NT2/D1 (cell line): ENCODE measurements around the gene CELSR2.

ENCODE experiments used
- DNase-seq: peaks from one replicate; pipeline ENCODE4 v3.0.0-alpha.2; 2011; ENCODE audit warnings: low read depth, low spot score
- H3K27me3 ChIP-seq: 2 replicates; pipeline ENCODE4 v1.6.0; 2011; ENCODE audit warnings: mild to moderate bottlenecking; ENCODE audit not compliant: insufficient read length, insufficient read depth
- H3K36me3 ChIP-seq: 2 replicates; pipeline ENCODE4 v1.6.1; 2011; ENCODE audit warnings: mild to moderate bottlenecking, low read length, mixed read lengths; ENCODE audit not compliant: insufficient read depth, insufficient read length
- H3K4me1 ChIP-seq: 2 replicates; pipeline ENCODE4 v1.5.1; 2011; ENCODE audit not compliant: insufficient read depth, insufficient read length
- H3K4me3 ChIP-seq: 2 replicates; pipeline ENCODE4 v1.5.1; 2011; ENCODE audit warnings: low read depth; ENCODE audit not compliant: insufficient read length
- H3K9ac ChIP-seq: 2 replicates; pipeline ENCODE4 v1.6.0; 2011; ENCODE audit warnings: low read depth; ENCODE audit not compliant: insufficient read length
- H3K9me3 ChIP-seq: 2 replicates; pipeline ENCODE4 v1.5.1; 2011; ENCODE audit warnings: mild to moderate bottlenecking, low read length; ENCODE audit not compliant: insufficient read depth
- SUZ12 ChIP-seq: IDR thresholded peaks from 2 replicates; pipeline ENCODE4 v1.6.1; 2011; ENCODE audit not compliant: insufficient read length, insufficient read depth; ENCODE audit errors: extremely low read depth
- YY1 ChIP-seq: IDR thresholded peaks from 2 replicates; pipeline ENCODE4 v1.6.1; 2011; ENCODE audit not compliant: insufficient read length, insufficient read depth
- ZNF274 ChIP-seq: IDR thresholded peaks from 2 replicates; pipeline ENCODE4 v1.6.1; 2011; ENCODE audit warnings: mild to moderate bottlenecking, low read depth, low read length

The CELSR2 gene

DNA sequence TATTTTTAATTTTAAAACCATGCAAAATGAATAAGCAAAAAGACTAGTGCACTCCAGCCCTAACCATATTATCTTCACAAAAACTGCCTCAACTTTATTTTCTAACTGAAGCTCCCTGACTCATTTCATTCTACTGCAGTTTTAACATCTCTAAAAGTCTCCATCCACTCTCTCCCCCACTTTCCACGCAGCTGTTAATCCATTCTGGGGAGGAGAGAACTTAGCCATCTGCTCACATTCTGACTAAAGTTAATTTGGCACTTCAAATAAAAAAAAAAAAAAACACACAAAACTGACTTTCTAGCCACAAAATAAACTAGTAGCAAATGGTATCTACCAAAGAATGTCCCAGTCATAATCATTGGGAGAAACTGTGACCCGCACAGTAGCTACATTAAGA, 62.9 kb downstream of the CELSR2 start:
- Histone ChIP-seq H3K9me3 (no peaks in the 10 kb centered on the region), H3K36me3 (peaks cover 52% of the 10 kb centered on the region), H3K27me3 (no peaks in the 10 kb centered on the region), H3K4me3 (no peak overlapping the region), H3K9ac (no peak overlapping the region), H3K4me1 (peaks cover 5% of the 10 kb centered on the region)
- DNase-seq: no peak
- no peak for TF ChIP-seq YY1
- TF ChIP-seq SUZ12: no peak
- no peak for TF ChIP-seq ZNF274

DNA sequence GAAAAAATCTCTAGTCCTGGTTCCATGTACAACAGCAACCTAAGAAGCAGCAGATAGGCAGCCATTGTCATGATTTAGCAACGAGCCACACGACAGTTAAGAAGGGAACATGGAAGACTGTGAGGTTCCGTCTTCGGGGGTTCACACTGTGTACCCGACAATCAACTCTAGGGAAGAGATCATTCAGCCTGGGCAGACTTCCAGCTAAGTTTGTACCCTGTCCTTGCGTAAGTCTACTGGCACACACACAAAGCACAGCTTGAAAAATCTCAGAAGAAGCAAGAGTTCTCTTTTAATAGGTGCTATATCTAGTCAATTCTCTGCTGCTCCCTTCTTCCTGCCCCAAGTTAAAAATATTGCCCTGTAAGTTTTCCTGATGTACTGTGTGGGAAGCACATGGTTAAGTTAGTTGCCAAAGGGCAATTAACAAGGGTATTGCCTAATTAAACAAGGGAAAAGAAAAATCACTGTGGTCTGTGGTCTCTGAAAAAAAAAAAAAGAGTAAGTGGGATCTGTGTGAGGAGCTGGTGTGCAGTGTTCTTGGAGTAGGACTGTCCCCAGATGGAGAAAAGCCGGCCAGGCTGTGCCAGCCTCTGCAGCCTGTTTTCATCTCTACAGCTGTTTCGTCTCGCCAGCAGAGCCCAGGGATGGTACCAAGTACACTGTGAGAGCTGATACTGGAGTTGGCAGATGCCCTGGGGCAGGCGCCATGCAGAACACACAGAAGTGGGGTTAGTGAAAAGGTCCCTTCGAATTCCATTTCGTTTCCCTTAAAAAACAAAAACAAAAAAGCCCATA, 63.8 kb downstream of the CELSR2 start:
- no peak overlapping the region for H3K4me3 ChIP-seq
- no peaks in the 10 kb centered on the region for H3K27me3 ChIP-seq
- H3K4me1 ChIP-seq: peaks cover 3% of the 10 kb centered on the region
- TF ChIP-seq YY1: no peak
- no peak for TF ChIP-seq ZNF274
- TF ChIP-seq SUZ12: no peak
- no peak for DNase-seq
- H3K9ac ChIP-seq: no peak overlapping the region
- H3K36me3 ChIP-seq: peaks cover 59% of the 10 kb centered on the region
- H3K9me3 ChIP-seq: no peaks in the 10 kb centered on the region

DNA sequence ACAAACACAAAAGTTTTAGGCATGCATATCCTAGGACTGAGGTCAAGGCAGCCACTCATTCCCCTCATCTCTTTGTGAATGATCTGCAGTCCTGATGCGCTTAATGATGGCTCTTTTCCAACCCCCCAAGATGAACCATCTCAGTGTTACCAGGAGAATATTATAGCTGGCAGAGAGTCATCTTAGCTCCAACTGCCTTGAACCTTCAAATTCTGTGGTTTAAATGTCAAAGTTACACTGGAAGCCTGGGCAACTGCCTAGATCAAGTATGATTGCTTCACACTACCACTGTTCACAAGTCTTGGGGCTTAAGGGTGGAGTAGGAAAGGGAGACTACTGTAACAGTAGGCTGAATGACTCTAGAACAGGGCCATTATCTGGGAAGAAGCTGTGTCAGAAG, 65.5 kb downstream of the CELSR2 start:
- H3K4me1 ChIP-seq: peaks cover 8% of the 10 kb centered on the region
- no peak overlapping the region for H3K4me3 ChIP-seq
- no peaks in the 10 kb centered on the region for H3K27me3 ChIP-seq
- DNase-seq: no peak
- H3K36me3 ChIP-seq: peaks cover 59% of the 10 kb centered on the region
- TF ChIP-seq SUZ12: no peak
- no peak overlapping the region for H3K9ac ChIP-seq
- H3K9me3 ChIP-seq: no peaks in the 10 kb centered on the region

DNA sequence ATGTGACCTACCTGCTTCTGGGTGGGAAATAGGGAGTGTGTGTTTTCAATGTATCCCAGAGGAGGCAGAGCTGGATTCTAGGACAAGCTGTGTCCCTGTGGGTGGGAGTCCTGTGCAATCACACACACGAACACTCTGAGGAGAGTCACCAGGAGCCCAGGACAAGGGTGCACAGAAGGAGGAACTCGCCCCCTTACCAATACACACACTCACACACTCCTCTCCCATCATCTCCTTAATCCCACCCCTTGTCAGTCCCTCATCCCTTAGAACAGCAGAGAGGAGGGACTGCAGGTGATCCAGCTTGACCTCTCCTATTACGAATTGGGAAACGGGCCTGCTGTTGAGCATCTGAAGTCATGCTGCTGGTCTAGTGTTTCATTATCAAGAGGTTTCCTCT, 65.9 kb downstream of the CELSR2 start:
- DNase-seq: no peak
- no peak for TF ChIP-seq SUZ12
- TF ChIP-seq YY1: no peak
- TF ChIP-seq ZNF274: no peak
- H3K9ac ChIP-seq: no peak overlapping the region
- peaks cover 8% of the 10 kb centered on the region for H3K4me1 ChIP-seq
- H3K36me3 ChIP-seq: peaks cover 59% of the 10 kb centered on the region
- H3K9me3 ChIP-seq: no peaks in the 10 kb centered on the region
- H3K27me3 ChIP-seq: no peaks in the 10 kb centered on the region
- no peak overlapping the region for H3K4me3 ChIP-seq

DNA sequence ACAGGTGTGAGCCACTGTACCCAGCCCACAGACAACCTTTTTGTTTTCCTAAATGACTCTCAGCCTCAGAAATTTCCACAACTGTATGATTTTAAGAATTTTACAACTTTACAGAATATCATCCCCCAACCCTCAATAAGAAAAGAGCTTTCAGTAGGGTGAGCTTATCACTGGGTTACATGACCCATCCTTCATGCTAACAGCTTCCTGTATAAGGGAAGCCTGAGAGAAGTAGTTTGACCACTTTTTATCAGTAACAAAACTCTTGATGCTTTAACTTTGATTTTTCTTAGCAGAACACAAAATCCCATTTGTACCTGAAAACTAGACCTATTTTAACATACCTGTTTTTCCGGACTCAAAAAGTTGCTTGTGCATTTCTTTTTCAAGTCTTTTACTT, 67.2 kb downstream of the CELSR2 start:
- H3K9me3 ChIP-seq: no peaks in the 10 kb centered on the region
- H3K4me3 ChIP-seq: no peak overlapping the region
- no peak for DNase-seq
- H3K9ac ChIP-seq: no peak overlapping the region
- no peak for TF ChIP-seq YY1
- peaks cover 63% of the 10 kb centered on the region for H3K36me3 ChIP-seq
- H3K27me3 ChIP-seq: no peaks in the 10 kb centered on the region
- H3K4me1 ChIP-seq: peaks cover 8% of the 10 kb centered on the region

DNA sequence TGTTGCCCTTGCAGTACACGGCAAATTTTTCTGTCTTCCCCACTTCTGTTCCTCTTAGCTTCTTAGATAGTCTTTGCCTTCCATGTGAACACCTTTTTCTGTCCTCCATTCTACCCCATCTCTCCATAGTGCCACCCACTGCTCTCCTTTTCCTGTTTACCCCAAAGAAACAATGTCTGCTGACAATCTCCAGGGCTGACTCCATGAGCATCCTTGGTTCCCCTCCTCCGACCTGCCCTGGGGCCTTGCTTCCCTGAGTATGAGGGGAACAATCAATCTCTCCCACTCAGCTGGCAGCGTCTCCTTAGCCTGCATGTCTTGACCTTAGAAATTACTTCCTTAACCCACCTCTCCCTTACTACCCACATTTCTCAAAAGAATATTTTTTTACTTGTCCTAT, 69.8 kb downstream of the CELSR2 start:
- peak; percentile 68 for DNase-seq
- peaks cover 8% of the 10 kb centered on the region for H3K4me1 ChIP-seq
- no peak overlapping the region for H3K4me3 ChIP-seq
- no peak for TF ChIP-seq YY1
- TF ChIP-seq ZNF274: no peak
- TF ChIP-seq SUZ12: no peak
- H3K27me3 ChIP-seq: no peaks in the 10 kb centered on the region
- no peak overlapping the region for H3K9ac ChIP-seq
- H3K36me3 ChIP-seq: peaks cover 69% of the 10 kb centered on the region
- no peaks in the 10 kb centered on the region for H3K9me3 ChIP-seq

DNA sequence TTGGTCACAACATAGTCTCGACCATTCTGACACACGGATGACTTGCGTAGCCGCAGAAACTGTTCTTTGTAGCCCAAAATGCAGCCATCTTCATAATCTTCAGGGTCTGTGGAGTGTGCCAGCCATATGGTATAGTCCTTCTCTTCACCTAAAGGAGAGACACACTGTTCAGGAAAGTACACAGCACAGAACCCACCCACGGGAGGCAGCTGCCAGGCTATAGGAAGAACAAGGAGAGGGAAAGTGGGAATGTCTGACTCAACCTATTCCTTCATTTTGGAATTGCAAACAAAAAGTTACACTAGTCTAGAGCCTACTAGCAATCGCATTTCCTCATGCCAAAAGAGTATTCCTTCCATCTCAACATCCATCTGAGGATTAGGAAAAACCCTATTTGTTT, 73.6 kb downstream of the CELSR2 start:
- Histone ChIP-seq H3K9me3 (no peaks in the 10 kb centered on the region), H3K4me3 (no peak overlapping the region), H3K9ac (no peak overlapping the region), H3K36me3 (peaks cover 57% of the 10 kb centered on the region), H3K4me1 (peaks cover 5% of the 10 kb centered on the region), H3K27me3 (no peaks in the 10 kb centered on the region)
- TF ChIP-seq YY1 (no peak), ZNF274 (no peak), SUZ12 (no peak)
- no peak for DNase-seq
